ENCODE data around the gene LIX1.

GRCh38 chr5:97071101-97071500, 71.3 kb downstream of the LIX1 start:
- no peak for TF ChIP-seq EZH2phosphoT487 (IDR thresholded peaks at IDR 0.05; ENCODE audit: borderline replicate concordance, low read length)
- TF ChIP-seq CTCF (IDR thresholded peaks at IDR 0.05; ENCODE audit: low read depth, low read length, poor library complexity, severe bottlenecking): no peak
